Measurements from ENCODE around the gene DOC2A. TPM values are rescaled to one million over a fixed set of nuclear protein-coding genes. Genes with fewer than 3 reads are reported as not detected.

DOC2A gene
- total and polyA plus RNA-seq, 10 of the 15 experiments (the other 5 are each of a cell fraction or from before 2014, with no cell fraction given) = 0.06 to 0.17 (median 0.12) TPM; not detected in 6

- Histone ChIP-seq H2AFZ (ENCODE audit: control insufficient read depth, low read depth, low read length) (no peak overlapping the region), H3K4me2 (ENCODE audit: control insufficient read depth, insufficient read depth) (no peak overlapping the region), H3K4me3 (no peak overlapping the region), H3K79me2 (ENCODE audit: control insufficient read depth, insufficient read depth, low read length) (peaks cover 20% of the 10 kb centered on the region), H3K4me1 (ENCODE audit: control insufficient read depth, insufficient read depth, low read length) (peaks cover 8% of the 10 kb centered on the region), H4K20me1 (ENCODE audit: control insufficient read depth, insufficient read depth) (no peaks in the 10 kb centered on the region), H3K9me3 (replicated peaks; ENCODE audit: control insufficient read depth, insufficient read depth, low read length) (no peaks in the 10 kb centered on the region), H3K36me3 (ENCODE audit: control insufficient read depth in 2 of 2, insufficient read depth in 2 of 2, low read length in 1 of 2) (no peaks in the 10 kb centered on the region), H3K9ac (ENCODE audit: control insufficient read depth, insufficient read depth, low read length) (no peak overlapping the region), H3K27me3 (replicated peaks in 1 of 2; ENCODE audit: control insufficient read depth in 2 of 2, insufficient read depth in 2 of 2, low read length in 1 of 2) (no peaks in the 10 kb centered on the region), H3K27ac (ENCODE audit: control insufficient read depth, insufficient read depth) (no peak overlapping the region)
- DNase-seq (ENCODE audit: low read depth, low spot score) (no peak), ATAC-seq (no peak), FAIRE-seq (no peak)
- BruUV-seq (replicated peaks) = no TSS peak
- ChIA-PET POLR2A (no interaction called here), CTCF (interaction anchor here (0.7 to 8.5 kb wide), 2 partner anchors 28 to 32 kb away, joined by 3 to 77 read pairs; partner anchors contain the start of gene TBX6), RAD21 (ENCODE audit: unreplicated experiment) (no interaction called here), SMC1A (ENCODE audit: uncharacterized antibody, unreplicated experiment) (no interaction called here)
- in situ Hi-C loops (cut with MboI) = no loop called here
- no peak for TF ChIP-seq ZNF592 (IDR thresholded peaks at IDR 0.05)
- intact Hi-C loops (cut with micrococcal nuclease; ENCODE audit: unreplicated experiment) = no loop called here
- 87% methylated on average over 4 of the region's 4 CpGs for WGBS (ENCODE audit: insufficient coverage, insufficient replicate concordance, low lambda C conversion rate, missing lambda C conversion rate)
Measured at GRCh38 chr16:30060346-30060745, 49.5 kb upstream of the DOC2A start.

All from GM12878 (cell line).